HG03039 (cell line): Measurements from ENCODE around the gene LARP4B.

Source experiments
- ATAC-seq: cut with Tn5 transposase; IDR thresholded peaks from one replicate; pipeline ENCODE4 v1.9.1; 2021; ENCODE audit warnings: mild to moderate bottlenecking, moderate library complexity; ENCODE audit not compliant: unreplicated experiment

LARP4B gene

DNA sequence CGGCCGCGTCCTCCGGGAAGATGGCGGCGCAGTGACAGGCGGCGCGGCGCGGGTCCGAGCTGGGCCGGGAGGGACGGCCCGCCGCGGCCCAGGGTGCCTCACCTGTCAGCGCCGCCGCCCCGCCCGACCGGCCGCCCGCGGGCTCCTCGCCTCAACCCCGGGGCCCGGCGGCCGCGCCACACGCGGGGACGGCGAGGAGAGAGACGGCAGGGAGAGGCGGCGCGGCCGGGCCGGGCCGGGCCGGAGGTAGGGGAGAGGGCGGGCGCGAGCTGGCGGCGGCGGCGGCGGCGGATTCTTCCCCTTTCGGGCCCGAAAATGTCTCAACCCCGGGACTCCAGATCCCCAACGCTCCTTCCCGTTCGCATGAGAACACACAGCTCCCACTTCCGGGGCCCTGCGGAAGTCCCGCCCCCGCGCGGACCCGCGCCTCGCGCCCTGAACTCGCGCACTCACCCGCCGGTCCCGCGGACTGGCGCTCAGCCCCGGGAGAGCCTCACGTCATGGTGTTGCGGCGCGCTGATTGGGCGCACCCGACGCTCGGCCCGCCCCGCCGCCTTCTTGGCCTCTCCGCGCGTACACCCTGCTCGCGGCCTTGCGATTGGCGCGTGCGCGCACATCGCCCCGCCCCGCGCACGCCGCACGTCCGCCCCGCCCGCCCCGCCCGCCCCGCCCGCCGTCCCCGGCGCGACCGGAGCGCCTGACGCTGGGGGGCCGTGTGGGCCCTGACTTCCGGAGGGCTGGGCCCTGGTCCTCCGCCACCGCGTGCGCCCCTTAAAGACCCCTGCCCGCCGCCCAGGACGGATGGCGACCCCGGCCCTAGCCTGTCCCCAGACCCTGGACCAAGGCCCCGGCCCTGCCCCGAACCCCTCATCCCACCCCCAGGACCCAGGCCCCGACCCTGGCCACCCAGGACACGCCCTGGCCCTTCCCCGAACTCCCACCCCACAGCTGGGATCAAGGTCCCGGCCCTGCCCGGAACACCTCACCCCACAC is at the start of gene LARP4B:
LARP4B (minus strand) TSS at position 380 of the 993 bp plus-strand sequence. CDS start 45,984 bp downstream, outside the sequence.
- ATAC-seq = peak; percentile 89

DNA sequence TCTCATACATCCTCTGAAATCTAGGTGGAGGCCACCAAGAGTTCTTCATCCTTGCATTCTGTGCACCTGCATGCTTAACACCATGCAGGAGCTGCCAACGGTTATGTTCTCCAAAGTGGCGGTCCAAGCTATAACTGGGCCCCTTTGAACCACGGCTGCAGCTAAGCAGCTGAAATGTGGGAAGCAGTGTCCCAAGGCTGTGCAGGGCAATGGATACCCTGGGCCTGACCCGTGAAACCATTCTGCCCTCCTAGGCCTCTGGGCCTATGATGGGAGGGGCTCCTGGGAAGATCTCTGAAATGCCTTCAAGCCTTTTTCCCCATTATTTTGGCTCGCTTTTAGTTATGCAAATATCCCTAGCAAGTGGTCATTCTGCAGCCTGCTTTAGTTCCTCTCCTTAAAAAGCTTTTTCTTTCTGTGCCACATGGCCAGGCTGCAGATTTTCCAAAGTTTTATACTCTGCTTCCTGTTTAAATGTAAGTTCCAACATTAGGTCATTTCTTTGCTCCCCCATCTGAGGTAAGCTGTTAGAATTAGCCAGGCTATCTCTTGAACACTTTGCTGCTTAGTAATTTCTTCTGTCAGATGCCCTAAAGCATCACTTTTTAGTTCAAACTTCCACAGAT is 49.1 kb upstream of the LARP4B start:
- ATAC-seq = no peak

GRCh38 chr10:978826-979421 is 47.4 kb upstream of the LARP4B start:
- no peak for ATAC-seq

DNA sequence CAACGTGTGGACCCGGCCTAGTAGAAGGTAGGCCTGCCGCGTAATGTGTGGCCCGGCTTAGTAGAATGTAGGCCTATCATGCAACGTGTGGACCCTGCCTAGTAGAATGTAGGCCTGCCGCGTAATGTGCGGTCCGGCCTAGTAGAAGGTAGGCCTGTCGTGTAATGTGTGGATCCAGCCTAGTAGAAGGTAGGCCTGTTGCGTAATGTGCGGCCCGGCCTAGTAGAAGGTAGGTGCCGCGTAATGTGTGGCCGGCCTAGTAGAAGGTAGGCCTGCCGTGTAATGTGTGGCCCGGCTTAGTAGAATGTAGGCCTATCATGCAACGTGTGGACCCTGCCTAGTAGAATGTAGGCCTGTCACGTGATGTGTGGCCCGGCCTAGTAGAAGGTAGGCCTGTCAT is 44.8 kb upstream of the LARP4B start:
- no peak for ATAC-seq

DNA sequence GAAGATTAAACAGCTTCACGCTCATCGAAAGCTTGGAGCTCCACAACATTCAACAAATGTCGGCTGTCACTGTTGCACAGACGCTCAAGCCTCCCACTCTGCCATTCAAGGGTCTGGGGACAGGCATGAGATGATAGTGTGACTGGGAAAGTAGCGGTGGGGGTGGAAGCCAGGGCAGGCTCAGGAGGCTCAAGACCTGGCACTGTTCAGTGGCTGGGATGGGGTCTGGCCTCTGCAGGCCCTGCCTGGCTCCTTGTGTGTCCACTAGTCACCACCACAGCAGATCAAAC is 43.2 kb upstream of the LARP4B start:
- no peak for ATAC-seq

DNA sequence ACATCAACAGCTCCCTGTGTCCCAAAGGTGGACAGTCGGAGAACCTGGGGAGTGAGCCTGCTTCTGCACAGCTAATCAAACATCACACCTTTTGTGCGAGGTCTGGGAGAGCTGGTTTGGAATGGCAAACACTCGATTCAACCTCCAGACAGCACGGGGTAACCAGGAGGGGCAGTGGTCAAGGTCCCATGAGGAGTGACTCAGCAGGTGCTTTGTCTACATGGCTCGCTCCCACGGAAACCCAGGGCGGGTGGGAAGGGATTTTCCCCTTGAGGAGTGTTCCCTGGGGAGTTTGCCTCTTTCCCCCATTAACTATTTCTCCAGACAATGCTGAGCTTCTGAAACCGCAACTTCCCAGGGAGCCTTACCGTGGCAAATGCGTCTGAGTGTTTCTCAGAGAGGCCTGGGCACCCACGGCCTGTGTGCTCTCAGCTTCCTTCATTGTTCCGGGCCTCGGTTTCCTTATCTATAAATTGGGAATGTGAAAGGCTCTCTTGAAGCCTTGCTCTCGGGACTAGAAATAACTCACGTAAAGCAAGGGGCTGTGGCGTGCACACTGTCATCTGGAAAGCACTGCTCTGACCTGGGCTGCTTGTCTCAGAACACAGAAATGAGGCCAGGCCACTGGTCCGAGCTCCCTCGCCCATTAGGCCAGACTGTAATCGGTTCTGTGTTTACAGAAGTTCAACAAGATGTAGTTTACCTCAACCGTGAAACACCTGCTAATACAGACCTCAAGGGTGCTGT is 42.7 kb upstream of the LARP4B start:
- no peak for ATAC-seq

GRCh38 chr10:972763-973162 is 41.3 kb upstream of the LARP4B start:
- no peak for ATAC-seq

- ATAC-seq = no peak
These were observed 40.1 kb upstream of the LARP4B start for GRCh38 chr10:971613-972012.

- no peak for ATAC-seq
These were observed 39.6 kb upstream of the LARP4B start for GRCh38 chr10:971150-971542.

GRCh38 chr10:970311-971149 is 39.0 kb upstream of the LARP4B start:
- no peak for ATAC-seq

DNA sequence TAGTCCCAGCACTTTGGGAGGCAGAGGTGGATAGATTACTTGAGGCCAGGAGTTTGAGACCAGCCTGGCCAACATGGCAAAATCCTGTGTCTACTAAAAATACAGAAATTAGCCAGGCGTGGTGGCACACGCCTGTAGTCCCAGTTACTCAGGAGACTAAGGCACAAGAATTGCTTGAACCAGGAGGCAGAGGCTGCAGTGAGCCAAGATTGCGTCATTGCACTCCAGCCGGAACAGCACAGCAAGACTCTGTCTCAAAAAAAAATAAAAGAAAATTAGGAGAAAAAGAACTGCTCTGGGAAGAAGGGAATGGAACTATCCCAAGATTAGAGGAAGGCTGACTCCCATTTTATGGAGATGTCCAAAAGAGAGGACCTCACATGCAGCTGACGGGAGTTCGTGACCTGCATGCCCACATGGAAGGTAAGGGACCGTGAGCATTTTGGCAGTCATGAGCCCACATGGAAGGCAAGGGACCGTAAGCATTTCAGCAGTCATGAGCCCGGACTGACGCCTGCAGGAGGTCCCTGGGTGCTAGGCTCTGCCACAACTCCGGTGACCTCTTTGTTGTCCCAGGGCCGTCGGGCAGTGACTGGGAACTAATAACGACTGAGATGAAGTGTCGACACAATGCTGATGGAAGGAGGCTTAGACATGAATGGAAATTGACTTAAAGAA is 38.1 kb upstream of the LARP4B start:
- no peak for ATAC-seq

DNA sequence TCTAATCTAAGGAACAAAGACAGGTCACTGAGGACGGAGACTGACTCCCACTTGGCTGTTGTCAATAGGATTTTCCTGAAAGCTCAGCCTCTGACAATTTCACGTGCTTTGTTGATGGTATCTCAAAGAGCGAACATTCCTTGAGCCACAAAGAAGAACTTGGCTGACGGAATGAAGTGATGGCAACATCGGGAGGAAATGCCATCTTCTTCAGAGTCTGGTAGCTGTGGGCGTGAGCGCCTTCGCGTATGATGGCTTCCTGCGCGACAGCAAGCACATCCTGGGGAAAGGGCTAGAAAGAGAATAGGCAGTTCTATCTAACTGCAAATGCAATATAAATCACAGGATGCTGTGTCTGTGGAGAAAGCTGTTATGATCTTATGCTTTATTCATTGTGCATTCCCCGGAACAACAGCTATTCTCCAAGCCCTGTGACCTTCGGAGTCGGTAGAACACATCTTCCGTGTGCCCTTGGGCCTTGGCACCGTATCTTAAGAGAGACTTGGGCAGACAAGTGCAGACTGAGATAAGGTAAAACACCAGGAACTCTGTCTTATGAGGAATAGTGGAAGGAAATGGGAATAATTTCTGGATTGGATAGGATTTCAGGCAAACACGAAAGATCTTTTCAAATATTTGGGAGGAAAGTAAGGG is 37.2 kb upstream of the LARP4B start:
- no peak for ATAC-seq

DNA sequence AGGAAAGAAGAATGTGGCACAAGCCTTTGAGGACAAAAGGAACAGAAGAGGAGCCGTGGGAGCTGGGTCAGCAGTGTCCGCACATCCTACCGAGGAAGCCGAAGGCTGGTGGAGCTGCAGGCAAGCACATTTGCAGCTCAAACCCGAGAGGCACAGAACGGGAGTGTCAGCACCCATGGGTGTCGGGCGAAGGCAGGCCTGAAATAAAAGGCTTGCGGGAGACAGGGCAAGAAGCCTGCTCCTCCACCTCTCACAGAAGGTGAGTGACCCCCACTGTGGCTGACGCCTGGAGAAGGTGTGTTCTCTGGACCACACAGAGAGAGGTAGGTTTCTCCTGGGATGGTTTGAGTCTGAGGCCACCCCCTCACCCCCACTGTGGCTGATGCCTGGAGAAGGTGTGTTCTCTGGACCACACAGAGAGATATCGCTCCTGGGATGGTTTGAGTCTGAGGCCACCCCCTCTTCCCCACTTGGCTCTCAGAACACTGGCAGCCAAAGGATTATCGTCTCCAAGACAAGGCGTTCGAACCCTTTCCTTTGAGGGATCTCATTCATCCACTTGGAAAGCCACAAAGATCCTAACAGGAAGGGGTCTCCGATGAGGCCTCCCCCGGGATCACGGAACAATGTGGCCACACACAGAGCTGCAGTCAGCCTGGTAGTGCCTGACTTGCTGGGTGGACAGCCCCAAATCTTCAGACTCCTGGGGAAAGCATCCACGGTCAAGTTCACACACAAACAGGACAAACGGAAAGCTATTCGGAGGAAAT is 35.1 kb upstream of the LARP4B start:
- no peak for ATAC-seq

DNA sequence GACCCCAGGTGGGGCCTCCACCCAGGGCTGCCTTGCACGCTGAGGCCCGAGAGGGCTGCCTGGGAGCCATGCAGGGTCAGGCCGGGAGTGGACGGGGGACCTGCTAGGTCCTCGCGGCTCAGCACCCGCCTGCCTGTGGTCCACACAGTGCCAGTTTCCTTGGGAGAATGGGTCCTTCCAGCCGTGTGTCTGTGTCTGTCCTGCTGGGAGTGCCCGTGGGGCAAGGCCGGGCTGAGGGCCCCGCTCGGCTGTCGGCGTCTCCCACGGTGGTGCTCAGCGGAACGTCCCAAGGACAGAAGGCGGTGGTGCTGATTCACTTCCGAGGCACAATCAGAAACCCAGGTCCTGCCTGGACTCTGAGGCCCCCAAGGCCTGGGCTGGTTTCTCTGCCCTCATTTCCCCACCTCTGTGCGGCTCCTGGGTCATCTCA is 33.5 kb upstream of the LARP4B start:
- ATAC-seq = no peak

DNA sequence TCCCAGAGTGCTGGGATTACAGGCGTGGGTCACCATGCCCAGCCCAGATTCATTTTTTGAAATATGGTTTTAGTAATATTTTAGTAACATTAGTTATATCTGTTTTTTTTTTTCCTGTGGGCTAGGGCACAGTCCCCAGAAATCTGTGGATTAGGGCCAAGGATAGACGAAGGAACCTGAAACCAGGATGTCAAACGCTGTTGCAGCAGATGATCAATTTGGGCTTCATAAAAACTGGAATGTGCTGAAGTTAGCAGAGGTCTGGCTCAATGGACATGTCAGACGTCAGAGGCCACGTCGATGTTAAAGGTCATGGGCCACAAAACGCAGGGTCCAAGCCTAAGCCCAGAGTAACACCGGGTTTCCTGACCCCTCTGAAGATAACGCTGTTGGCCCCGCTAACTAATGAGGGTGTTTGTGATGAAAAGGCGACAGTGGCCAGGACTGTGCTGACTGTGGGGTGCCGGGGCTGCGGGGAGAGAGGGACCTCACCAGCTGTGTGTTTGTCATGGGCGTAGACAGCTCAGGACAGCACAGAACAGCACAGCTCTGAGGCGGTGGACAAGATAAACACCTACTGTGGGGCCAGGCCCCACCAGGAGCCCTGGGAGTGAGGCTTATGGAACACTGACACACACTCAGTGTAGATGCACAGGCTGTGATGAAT is 32.9 kb upstream of the LARP4B start:
- ATAC-seq = no peak

DNA sequence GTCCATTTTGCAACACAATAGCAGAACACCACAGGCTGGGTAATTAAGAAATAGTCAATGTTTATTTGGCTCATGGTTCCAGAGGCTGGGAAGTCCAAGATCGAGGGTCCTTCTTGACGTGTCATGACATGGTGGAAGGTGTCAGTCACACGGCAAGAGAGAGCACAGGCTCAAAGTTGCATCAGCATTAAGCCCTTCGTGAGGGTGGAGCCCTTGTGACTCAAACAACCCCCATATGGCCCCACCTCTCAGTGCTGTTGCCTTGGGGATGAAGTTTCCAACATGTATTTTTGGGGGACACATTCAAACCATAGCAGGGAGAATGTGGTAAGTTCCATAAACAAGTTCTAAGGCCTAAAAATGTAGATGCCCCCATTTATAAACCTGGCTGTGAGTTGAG is 32.1 kb upstream of the LARP4B start:
- ATAC-seq = no peak

GRCh38 chr10:963186-963585 is 31.7 kb upstream of the LARP4B start:
- ATAC-seq = no peak

DNA sequence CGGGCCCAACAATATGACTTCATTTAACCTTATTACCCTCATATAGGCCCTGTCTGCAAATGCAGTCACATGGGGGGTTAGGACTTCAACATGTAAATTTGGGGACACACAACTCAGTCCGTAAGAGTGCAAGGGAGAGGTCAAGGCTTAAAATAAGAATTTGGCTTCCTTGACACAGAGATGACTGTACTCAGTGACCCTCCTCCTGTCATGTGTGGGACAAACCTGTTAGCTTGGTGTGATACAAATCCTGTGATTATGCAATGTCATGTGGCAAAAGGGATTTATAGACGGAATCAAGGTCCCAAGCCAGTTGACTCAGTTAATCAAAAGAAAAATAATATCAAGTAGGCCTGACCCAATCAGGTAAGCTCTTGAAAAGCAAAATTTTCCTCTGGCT is 30.8 kb upstream of the LARP4B start:
- no peak for ATAC-seq
